Stimulated activated naive CD8-positive, alpha-beta T cell treated with anti-CD3 and anti-CD28 coated beads, Interleukin-15, Interleukin-2, amounts not matched to agents 100 ng/mL and 50 ng/mL, for 24 hours (primary cell): Measurements from ENCODE around the gene SERPINA1.

Source experiments
- H3K27ac Mint-ChIP-seq: one replicate; pipeline ENCODE4 v1.8.0; 2021; ENCODE audit warnings: mild to moderate bottlenecking, mixed read lengths
- H3K27me3 Mint-ChIP-seq: one replicate; pipeline ENCODE4 v1.8.0; 2021; ENCODE audit warnings: mixed read lengths
- H3K36me3 Mint-ChIP-seq: one replicate; pipeline ENCODE4 v1.8.0; 2021; ENCODE audit warnings: low read depth, mixed read lengths
- H3K4me1 Mint-ChIP-seq: one replicate; pipeline ENCODE4 v1.8.0; 2021; ENCODE audit warnings: low read depth, mixed read lengths
- H3K4me3 Mint-ChIP-seq: one replicate; pipeline ENCODE4 v1.8.0; 2021; ENCODE audit warnings: mild to moderate bottlenecking, mixed read lengths
- H3K9me3 Mint-ChIP-seq: one replicate; pipeline ENCODE4 v1.8.0; 2021; ENCODE audit warnings: mixed read lengths

Gene SERPINA1

DNA sequence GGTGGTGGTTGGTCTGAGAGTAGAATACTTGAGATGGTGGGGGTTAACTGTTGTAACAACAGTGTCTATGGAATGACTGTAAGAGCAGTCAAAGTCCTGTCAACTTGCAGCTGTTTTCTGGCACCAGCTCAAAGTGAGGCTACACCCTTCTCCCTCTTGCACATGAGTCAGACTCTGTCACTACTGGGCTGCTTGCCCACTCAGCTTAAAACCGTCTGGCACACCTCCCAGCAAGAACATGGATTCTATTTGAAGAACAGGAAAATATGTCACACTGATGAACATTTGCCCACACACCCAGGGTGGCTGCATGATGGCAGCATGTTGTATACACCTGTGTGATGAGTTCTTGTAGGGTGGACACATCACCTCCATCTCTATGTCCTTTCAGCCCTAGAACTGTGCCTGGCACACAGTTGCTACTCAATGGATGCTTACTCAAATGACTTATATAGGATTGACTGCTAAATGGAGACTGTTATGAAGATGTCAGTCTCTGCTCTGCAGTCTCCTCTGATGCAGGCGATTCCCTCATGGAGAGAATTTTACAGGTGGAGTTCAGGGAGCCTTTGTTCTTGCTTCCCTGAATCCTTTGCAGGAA lies 46.0 kb downstream of the SERPINA1 start:
- Mint-ChIP-seq H3K27ac (peak overlapping the region; percentile 29), H3K36me3 (no peaks in the 10 kb centered on the region), H3K27me3 (peaks cover 30% of the 10 kb centered on the region), H3K9me3 (peaks cover 9% of the 10 kb centered on the region), H3K4me3 (no peak overlapping the region), H3K4me1 (peaks cover 10% of the 10 kb centered on the region)

- H3K27ac Mint-ChIP-seq = peak overlapping the region; percentile 29
- H3K9me3 Mint-ChIP-seq = peaks cover 11% of the 10 kb centered on the region
- no peak overlapping the region for H3K4me3 Mint-ChIP-seq
- peaks cover 33% of the 10 kb centered on the region for H3K27me3 Mint-ChIP-seq
- peaks cover 12% of the 10 kb centered on the region for H3K4me1 Mint-ChIP-seq
- H3K36me3 Mint-ChIP-seq = no peaks in the 10 kb centered on the region
Measured at GRCh38 chr14:94341656-94342333, 46.6 kb downstream of the SERPINA1 start.

DNA sequence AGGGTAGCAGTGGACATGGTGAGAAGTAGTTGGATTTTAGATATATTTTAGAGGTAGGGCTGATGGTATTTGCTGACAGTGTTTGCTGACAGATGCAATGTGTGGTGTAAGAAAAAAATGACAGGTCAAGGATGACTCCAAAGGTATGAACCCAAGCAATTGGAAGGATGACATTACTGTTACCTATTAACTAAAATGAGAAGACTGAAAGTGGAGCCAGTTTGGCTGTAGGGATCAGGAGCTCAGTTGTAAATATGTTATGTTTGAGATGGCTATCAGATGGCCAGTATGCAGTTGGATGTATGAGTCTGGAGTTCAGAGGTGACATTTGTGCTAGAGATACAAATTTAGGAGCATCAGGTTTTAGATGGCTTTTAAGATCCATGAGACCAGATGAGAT lies 47.9 kb downstream of the SERPINA1 start:
- peaks cover 11% of the 10 kb centered on the region for H3K9me3 Mint-ChIP-seq
- peaks cover 12% of the 10 kb centered on the region for H3K4me1 Mint-ChIP-seq
- no peak overlapping the region for H3K27ac Mint-ChIP-seq
- no peak overlapping the region for H3K4me3 Mint-ChIP-seq
- peaks cover 34% of the 10 kb centered on the region for H3K27me3 Mint-ChIP-seq
- no peaks in the 10 kb centered on the region for H3K36me3 Mint-ChIP-seq

DNA sequence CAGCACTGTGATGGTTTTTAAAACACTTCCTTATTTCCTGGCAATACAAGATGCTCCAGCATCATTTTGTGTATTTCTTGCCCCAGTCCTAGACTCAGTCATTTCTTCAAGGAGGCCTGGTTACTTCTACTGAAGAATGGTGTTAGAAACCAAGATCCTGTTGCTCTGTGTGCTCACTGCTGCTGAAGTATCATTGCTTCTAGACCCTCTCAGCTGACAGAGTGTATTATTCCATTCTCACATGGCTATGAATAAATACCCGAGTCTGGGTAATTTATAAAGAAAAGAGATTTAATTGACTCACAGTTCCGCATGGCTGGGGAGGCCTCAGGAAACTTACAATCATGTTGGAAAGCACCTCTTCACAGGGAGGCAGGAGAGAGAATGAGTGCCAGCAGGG lies 50.4 kb downstream of the SERPINA1 start:
- peaks cover 53% of the 10 kb centered on the region for H3K27me3 Mint-ChIP-seq
- H3K4me3 Mint-ChIP-seq = no peak overlapping the region
- H3K27ac Mint-ChIP-seq = no peak overlapping the region
- H3K9me3 Mint-ChIP-seq = peaks cover 7% of the 10 kb centered on the region
- H3K4me1 Mint-ChIP-seq = peaks cover 12% of the 10 kb centered on the region
- no peaks in the 10 kb centered on the region for H3K36me3 Mint-ChIP-seq

DNA sequence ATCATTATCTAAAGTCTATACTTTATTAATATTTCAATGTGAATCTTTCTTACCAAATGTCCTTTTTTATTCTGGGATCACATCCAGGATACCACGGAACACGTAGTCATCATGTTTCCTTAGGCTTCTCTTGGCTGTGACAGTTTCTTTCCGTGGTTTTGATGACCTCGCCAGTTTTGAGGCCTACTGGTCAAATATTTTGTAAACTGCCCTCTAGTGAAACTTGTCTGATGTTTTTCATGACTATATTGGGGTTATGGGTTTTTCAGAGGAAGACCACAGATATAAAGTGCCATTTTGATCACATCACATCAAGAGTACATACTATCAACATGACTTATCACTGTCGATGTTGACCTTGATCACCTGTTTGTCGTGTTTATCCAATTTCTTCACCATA lies 51.1 kb downstream of the SERPINA1 start:
- Mint-ChIP-seq H3K9me3 (peaks cover 7% of the 10 kb centered on the region), H3K4me1 (peaks cover 12% of the 10 kb centered on the region), H3K36me3 (no peaks in the 10 kb centered on the region), H3K4me3 (no peak overlapping the region), H3K27me3 (peaks cover 56% of the 10 kb centered on the region), H3K27ac (no peak overlapping the region)

- peaks cover 3% of the 10 kb centered on the region for H3K9me3 Mint-ChIP-seq
- H3K4me1 Mint-ChIP-seq = peaks cover 3% of the 10 kb centered on the region
- peaks cover 32% of the 10 kb centered on the region for H3K27me3 Mint-ChIP-seq
- no peak overlapping the region for H3K27ac Mint-ChIP-seq
- no peak overlapping the region for H3K4me3 Mint-ChIP-seq
- no peaks in the 10 kb centered on the region for H3K36me3 Mint-ChIP-seq
Measured at GRCh38 chr14:94334872-94335271, 53.5 kb downstream of the SERPINA1 start.

- H3K4me3 Mint-ChIP-seq = no peak overlapping the region
- peaks cover 3% of the 10 kb centered on the region for H3K4me1 Mint-ChIP-seq
- H3K36me3 Mint-ChIP-seq = no peaks in the 10 kb centered on the region
- peaks cover 30% of the 10 kb centered on the region for H3K27me3 Mint-ChIP-seq
- H3K9me3 Mint-ChIP-seq = peaks cover 3% of the 10 kb centered on the region
- no peak overlapping the region for H3K27ac Mint-ChIP-seq
Measured at GRCh38 chr14:94332587-94332986, 55.8 kb downstream of the SERPINA1 start.

DNA sequence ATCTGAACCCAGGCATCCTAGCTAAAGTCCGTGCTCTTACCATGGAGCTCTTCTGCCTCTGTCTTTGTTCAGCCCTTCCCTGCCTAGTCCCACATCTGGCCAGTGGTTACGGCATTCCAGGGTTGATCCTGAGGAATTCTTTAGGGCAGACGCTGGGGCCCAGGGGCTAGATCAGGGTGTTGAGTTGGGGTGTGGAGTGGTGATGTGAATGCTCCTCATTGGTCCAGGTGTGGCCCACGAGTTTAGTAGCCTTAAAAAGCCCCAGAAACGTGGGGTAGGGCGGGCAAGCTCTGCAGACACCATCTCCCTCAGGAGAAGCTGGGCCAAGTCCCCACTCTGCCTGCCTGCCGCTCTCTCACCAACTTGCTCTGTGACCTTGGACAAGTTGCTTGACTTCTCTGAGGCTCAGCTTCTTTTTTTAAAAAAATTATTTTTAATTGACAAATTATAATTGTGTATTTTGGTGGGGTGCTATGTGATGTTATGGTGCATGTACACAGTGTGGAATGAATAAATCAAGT lies 56.3 kb downstream of the SERPINA1 start:
- no peaks in the 10 kb centered on the region for H3K9me3 Mint-ChIP-seq
- no peak overlapping the region for H3K4me3 Mint-ChIP-seq
- no peak overlapping the region for H3K27ac Mint-ChIP-seq
- no peaks in the 10 kb centered on the region for H3K4me1 Mint-ChIP-seq
- no peaks in the 10 kb centered on the region for H3K36me3 Mint-ChIP-seq
- peaks cover 31% of the 10 kb centered on the region for H3K27me3 Mint-ChIP-seq

DNA sequence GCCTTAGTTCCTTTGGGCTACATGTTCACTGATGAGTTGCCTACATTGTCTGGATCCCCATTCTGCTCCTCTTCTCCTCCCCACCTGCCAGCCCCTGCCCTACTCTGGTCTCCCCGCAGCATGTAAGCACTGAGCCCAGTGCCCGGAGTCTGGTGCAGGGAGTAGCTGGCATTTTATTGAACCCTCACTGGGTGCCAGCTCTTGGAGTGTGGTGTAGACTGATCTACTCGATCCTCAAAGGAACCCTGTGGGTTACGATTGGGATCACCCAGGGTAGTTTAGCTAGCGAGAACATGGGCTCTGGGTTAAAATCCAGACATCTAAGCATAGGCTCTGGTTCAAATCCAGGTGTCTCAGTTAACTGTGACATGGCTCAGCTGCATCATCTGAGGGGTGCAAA lies 56.9 kb downstream of the SERPINA1 start:
- Mint-ChIP-seq H3K36me3 (no peaks in the 10 kb centered on the region), H3K9me3 (no peaks in the 10 kb centered on the region), H3K4me3 (no peak overlapping the region), H3K4me1 (no peaks in the 10 kb centered on the region), H3K27ac (no peak overlapping the region), H3K27me3 (peaks cover 31% of the 10 kb centered on the region)

- Mint-ChIP-seq H3K36me3 (no peaks in the 10 kb centered on the region), H3K27me3 (peaks cover 31% of the 10 kb centered on the region), H3K9me3 (no peaks in the 10 kb centered on the region), H3K4me1 (no peaks in the 10 kb centered on the region), H3K4me3 (no peak overlapping the region), H3K27ac (no peak overlapping the region)
Measured at GRCh38 chr14:94330857-94331256, 57.5 kb downstream of the SERPINA1 start.

- no peak overlapping the region for H3K27ac Mint-ChIP-seq
- no peaks in the 10 kb centered on the region for H3K36me3 Mint-ChIP-seq
- no peaks in the 10 kb centered on the region for H3K4me1 Mint-ChIP-seq
- H3K4me3 Mint-ChIP-seq = no peak overlapping the region
- H3K27me3 Mint-ChIP-seq = peaks cover 29% of the 10 kb centered on the region
- H3K9me3 Mint-ChIP-seq = no peaks in the 10 kb centered on the region
Measured at GRCh38 chr14:94330432-94330831, 58.0 kb downstream of the SERPINA1 start.

- H3K27ac Mint-ChIP-seq = no peak overlapping the region
- no peak overlapping the region for H3K4me3 Mint-ChIP-seq
- H3K9me3 Mint-ChIP-seq = no peaks in the 10 kb centered on the region
- no peaks in the 10 kb centered on the region for H3K36me3 Mint-ChIP-seq
- no peaks in the 10 kb centered on the region for H3K4me1 Mint-ChIP-seq
- H3K27me3 Mint-ChIP-seq = peaks cover 25% of the 10 kb centered on the region
Measured at GRCh38 chr14:94329857-94330256, 58.5 kb downstream of the SERPINA1 start.

GRCh38 chr14:94328196-94328595 lies 60.2 kb downstream of the SERPINA1 start:
- Mint-ChIP-seq H3K9me3 (no peaks in the 10 kb centered on the region), H3K27me3 (peaks cover 21% of the 10 kb centered on the region), H3K27ac (no peak overlapping the region), H3K4me1 (no peaks in the 10 kb centered on the region), H3K36me3 (no peaks in the 10 kb centered on the region), H3K4me3 (no peak overlapping the region)
